ENCODE results near the gene MAGEA12.
"Not testable (repeated sequence)": the region's sequence is repeated elsewhere in the genome, so short reads cannot be mapped to it uniquely, and the experiment has no call there.

Gene MAGEA12

DNA sequence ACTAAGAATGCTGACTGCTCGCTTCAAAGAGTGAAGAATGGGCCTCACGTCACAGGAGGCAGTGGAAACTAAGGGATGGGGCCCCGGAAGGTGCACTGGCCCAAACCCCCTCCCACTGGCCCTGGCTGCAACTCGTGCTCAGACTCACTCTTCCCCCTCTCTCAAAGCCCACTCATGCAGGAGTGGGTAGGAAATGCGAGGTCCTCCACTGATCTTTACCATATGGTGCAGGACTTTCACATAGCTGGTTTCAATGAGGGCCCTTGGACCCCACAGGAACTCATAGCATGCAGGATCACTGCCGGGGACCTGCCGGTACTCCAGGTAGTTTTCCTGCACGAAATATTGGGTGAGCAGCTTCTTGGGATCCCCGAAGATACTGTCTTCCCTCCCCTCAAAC is 33.0 kb downstream of the MAGEA12 start:
- DNase-seq, result not testable (repeated sequence)

DNA sequence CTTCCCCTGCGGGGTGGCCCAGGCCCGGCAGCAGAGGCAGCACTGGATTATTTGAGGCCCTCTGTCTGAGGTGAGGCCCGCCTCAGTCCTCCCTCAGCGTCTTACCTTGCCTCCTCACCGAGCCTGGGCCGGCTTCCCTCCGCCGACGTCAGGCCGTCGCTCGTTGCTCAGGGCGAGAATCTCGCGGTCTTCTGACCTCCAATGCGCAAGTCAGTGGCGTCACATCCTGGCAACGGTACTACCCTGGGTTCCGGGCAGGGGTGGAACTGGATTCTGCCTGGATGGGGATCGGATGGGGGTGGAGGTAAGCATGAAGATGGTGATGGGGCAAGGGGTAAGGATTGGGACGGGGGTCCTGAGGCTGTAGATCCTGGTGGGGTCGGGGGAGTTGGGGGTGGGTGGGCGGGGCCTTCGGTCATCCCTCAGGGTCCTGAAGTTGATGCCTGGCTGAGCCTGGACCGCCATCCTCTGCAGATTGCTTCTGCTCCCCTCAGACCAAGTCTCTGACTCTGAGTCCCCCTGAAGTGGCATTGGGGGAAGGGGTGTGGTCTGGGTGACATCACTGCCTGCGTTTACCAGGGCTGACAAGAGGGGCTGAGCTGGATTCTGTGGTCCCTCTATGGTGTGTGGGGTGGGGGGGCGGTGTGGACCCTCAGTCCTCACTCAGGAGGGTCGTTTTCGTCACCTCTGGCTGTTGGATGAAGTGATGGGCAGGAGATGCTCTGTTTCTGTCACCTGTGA is 36.2 kb downstream of the MAGEA12 start, which contains the start of gene MAGEA6:
Gene MAGEA6 (minus strand): TSS at position 141 of the 741 bp plus-strand sequence. CDS start 2,039 bp downstream, outside the sequence.
- not testable (repeated sequence) for DNase-seq

DNA sequence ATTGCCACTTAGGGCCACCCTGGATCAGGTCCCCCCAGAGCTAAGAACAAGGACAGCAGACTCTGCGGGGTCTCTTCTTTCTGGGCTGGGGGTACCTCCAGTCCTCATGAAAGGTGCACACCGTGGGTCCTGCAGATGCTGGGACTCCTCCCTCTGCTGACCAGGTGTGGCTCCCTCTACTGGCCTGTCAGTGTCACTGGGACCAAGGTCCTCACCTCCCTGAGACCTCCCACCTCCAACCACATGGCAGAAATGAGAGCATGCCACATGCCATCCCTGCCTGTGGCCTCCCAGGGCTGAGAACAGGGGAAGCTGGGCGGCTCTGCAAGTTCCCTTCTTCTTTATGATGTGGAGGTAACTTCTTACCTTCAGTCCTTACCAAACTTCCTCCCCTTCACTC is 53.5 kb downstream of the MAGEA12 start:
- not testable (repeated sequence) for DNase-seq

Data from NCI-H510A (cell line).